Measurements from ENCODE around the gene CCDC57.
A peak's percentile ranks its signal among the peaks of the same experiment; 100 is the strongest.

GRCh38 chr17:82153745-82154375 is 58.8 kb downstream of the CCDC57 start:
- peak; percentile 96 for TF ChIP-seq CTCF (IDR thresholded peaks at IDR 0.05; ENCODE audit: low read depth, low read length, missing input control)
- TF ChIP-seq ZBTB33 (IDR thresholded peaks at IDR 0.05), result no peak
- TF ChIP-seq EGR1 (IDR thresholded peaks at IDR 0.05; ENCODE audit: low read depth in 2 of 2), result no peak
- TF ChIP-seq JUND (IDR thresholded peaks at IDR 0.05), result no peak
- no peak for TF ChIP-seq TAF1 (conservative IDR thresholded peaks at IDR 0.05)
- no peak for TF ChIP-seq ATF3 (IDR thresholded peaks at IDR 0.05)
- no peak for TF ChIP-seq FOXA1 (IDR thresholded peaks at IDR 0.05)
- peak; percentile 98 to 100 for TF ChIP-seq RAD21 (IDR thresholded peaks at IDR 0.05)

All from liver (tissue), 3 donors.